Thyroid gland (tissue), 4 donors: ENCODE results near the gene DENND1A. TPM values are rescaled to one million over a fixed set of nuclear protein-coding genes. Genes with fewer than 3 reads are reported as not detected.
A peak's percentile ranks its signal among the peaks of the same experiment; 100 is the strongest.

Experiments
- DNase-seq, 2 donors: peaks; one replicate each; pipeline ENCODE4 v3.0.0-alpha.2; 2019
- H3K27ac ChIP-seq, 3 donors: fragments of 200-600 bp; sonication (generic); 1 replicate in 2 of 3; 2 replicates in 1 of 3; pipeline ENCODE4 v1.5.1; 2016 to 2019; ENCODE audit warnings: mild to moderate bottlenecking in 1 of 3, moderate library complexity in 1 of 3
- H3K27me3 ChIP-seq: fragments of 200-600 bp; sonication (generic); one replicate; pipeline ENCODE4 v1.5.1; 2019
- H3K36me3 ChIP-seq, 2 donors: fragments of 200-600 bp; sonication (generic); one replicate each; pipeline ENCODE4 v1.5.1; 2016 to 2019
- H3K4me1 ChIP-seq, 2 donors: fragments of 200-600 bp; sonication (generic); one replicate each; pipeline ENCODE4 v1.5.1; 2017 to 2019
- H3K4me3 ChIP-seq, 3 donors: fragments of 200-600 bp; sonication (generic); replicated peaks in 1 of 3; 1 replicate in 2 of 3; 2 replicates in 1 of 3; pipeline ENCODE4 v1.5.1; 2016; ENCODE audit warnings: mild to moderate bottlenecking in 1 of 3
- H3K9me3 ChIP-seq: fragments of 200-600 bp; sonication (generic); one replicate; pipeline ENCODE4 v1.5.1; 2017
- CTCF ChIP-seq, 6 experiments: fragments of 200-600 bp in 3 of 6; fragments of 450-650 bp in 3 of 6; sonication (generic) in 3 of 6; IDR thresholded peaks; one replicate each; pipeline ENCODE4 v1.5.1; 2016 to 2019; ENCODE audit warnings: antibody characterized with exemption in 6 of 6, mild to moderate bottlenecking in 2 of 6, inconsistent platforms in 1 of 6, moderate library complexity in 1 of 6
- POLR2A ChIP-seq, 2 donors: fragments of 450-650 bp; IDR thresholded peaks; one replicate each; pipeline ENCODE4 v1.6.1; 2017; ENCODE audit warnings: antibody characterized with exemption in 2 of 2, mild to moderate bottlenecking in 2 of 2, moderate library complexity in 1 of 2
- WGBS, 2 donors: methylation state at CpG; one replicate each; pipeline ENCODE4 v1.1.5; 2017; 5-methylcytosine and 5-hydroxymethylcytosine counted together
- intact Hi-C: fragments of 100-400 bp; cut with DNase I; formaldehyde crosslinking; loops from one replicate; pipeline ENCODE4 v1.15.1; 2023
- total RNA-seq, 4 donors: library from RNA; depleted of rRNA; stranded (reverse); fragments of >200 nt; gene quantifications; one replicate each; pipeline ENCODE4 v1.2.3, GENCODE V29; 2016

The DENND1A gene
- total RNA-seq, 4 donors from 2014 or later: 18.8 to 34.4 (median 28.2) TPM

- 78 to 81% methylated on average over 2 of the region's 2 CpGs for WGBS, 2 donors
- no peak overlapping the region for H3K4me3 ChIP-seq
- no peaks in the 10 kb centered on the region for H3K27me3 ChIP-seq
- TF ChIP-seq POLR2A (IDR thresholded peaks at IDR 0.05) (no peak), CTCF (IDR thresholded peaks at IDR 0.05) (peak in 1 of 6 experiments; percentile 38)
- no peaks in the 10 kb centered on the region for H3K9me3 ChIP-seq
- no peaks in the 10 kb centered on the region for H3K36me3 ChIP-seq
- intact Hi-C loops: no loop called here
- H3K27ac ChIP-seq: peak overlapping the region in 2 of 3 donors; percentile 47 to 54
- H3K4me1 ChIP-seq: peaks cover 14 to 34% of the 10 kb centered on the region in 2 donors
- peak in 1 of 2 donors; percentile 23 for DNase-seq
These were observed 322.4 kb downstream of the DENND1A start for GRCh38 chr9:123607479-123607878.

- Histone ChIP-seq H3K9me3 (no peaks in the 10 kb centered on the region), H3K27ac (peak overlapping the region; percentile 54 to 65 (median 65)), H3K27me3 (no peaks in the 10 kb centered on the region), H3K4me1 (peaks cover 14 to 29% of the 10 kb centered on the region in 2 donors), H3K36me3 (no peaks in the 10 kb centered on the region), H3K4me3 (no peak overlapping the region)
- TF ChIP-seq POLR2A (IDR thresholded peaks at IDR 0.05): no peak
- TF ChIP-seq CTCF (IDR thresholded peaks at IDR 0.05): no peak
- DNase-seq: peak; percentile 74 to 76
- 43 to 48% methylated on average over 5 of the region's 5 CpGs for WGBS, 2 donors
- intact Hi-C loops: no loop called here
These were observed 323.8 kb downstream of the DENND1A start for GRCh38 chr9:123606141-123606540.

- no peaks in the 10 kb centered on the region for H3K9me3 ChIP-seq
- H3K4me3 ChIP-seq: no peak overlapping the region
- H3K36me3 ChIP-seq: no peaks in the 10 kb centered on the region
- no peak for DNase-seq
- H3K4me1 ChIP-seq: peaks cover 14 to 27% of the 10 kb centered on the region in 2 donors
- peak overlapping the region; percentile 54 to 65 (median 65) for H3K27ac ChIP-seq
- 74 to 93% methylated on average over 5 of the region's 5 CpGs for WGBS, 2 donors
- intact Hi-C loops: no loop called here
- no peak for TF ChIP-seq POLR2A (IDR thresholded peaks at IDR 0.05)
- TF ChIP-seq CTCF (IDR thresholded peaks at IDR 0.05): no peak
- H3K27me3 ChIP-seq: no peaks in the 10 kb centered on the region
These were observed 324.6 kb downstream of the DENND1A start for GRCh38 chr9:123605286-123605685.

GRCh38 chr9:123604861-123605260, 325.1 kb downstream of the DENND1A start:
- 86 to 89% methylated on average over 2 to 3 of the region's 3 CpGs for WGBS, 2 donors
- Histone ChIP-seq H3K27ac (peak overlapping the region in 2 of 3 donors; percentile 54 to 65), H3K4me1 (peaks cover 14 to 27% of the 10 kb centered on the region in 2 donors), H3K27me3 (no peaks in the 10 kb centered on the region), H3K36me3 (no peaks in the 10 kb centered on the region), H3K4me3 (no peak overlapping the region), H3K9me3 (no peaks in the 10 kb centered on the region)
- no peak for TF ChIP-seq POLR2A (IDR thresholded peaks at IDR 0.05)
- no peak for TF ChIP-seq CTCF (IDR thresholded peaks at IDR 0.05)
- DNase-seq: no peak
- intact Hi-C loops: no loop called here

GRCh38 chr9:123601828-123602227, 328.1 kb downstream of the DENND1A start:
- Histone ChIP-seq H3K36me3 (no peaks in the 10 kb centered on the region), H3K4me3 (no peak overlapping the region), H3K4me1 (peaks cover 11 to 18% of the 10 kb centered on the region in 2 donors), H3K9me3 (no peaks in the 10 kb centered on the region), H3K27ac (no peak overlapping the region), H3K27me3 (no peaks in the 10 kb centered on the region)
- intact Hi-C loops: no loop called here
- 93 to 100% methylated on average over 2 of the region's 2 CpGs for WGBS, 2 donors
- TF ChIP-seq POLR2A (IDR thresholded peaks at IDR 0.05): no peak
- TF ChIP-seq CTCF (IDR thresholded peaks at IDR 0.05): no peak
- no peak for DNase-seq
